Breast epithelium (tissue), 3 donors: ENCODE measurements around the gene PLEKHG7.

Experiments
- CTCF ChIP-seq, 3 donors: fragments of 450-650 bp; IDR thresholded peaks; one replicate each; pipeline ENCODE4 v1.5.1; 2016 to 2017; ENCODE audit warnings: antibody characterized with exemption in 3 of 3, mild to moderate bottlenecking in 3 of 3, moderate library complexity in 3 of 3
- POLR2A ChIP-seq: fragments of 450-650 bp; IDR thresholded peaks from one replicate; pipeline ENCODE4 v1.6.1; 2016; ENCODE audit warnings: antibody characterized with exemption, mild to moderate bottlenecking, moderate library complexity
- POLR2AphosphoS5 ChIP-seq, 3 donors: sonication (generic); formaldehyde crosslinking; IDR thresholded peaks; one replicate each; pipeline ENCODE4 v1.6.1; 2017; ENCODE audit warnings: antibody characterized with exemption in 3 of 3

- TF ChIP-seq POLR2AphosphoS5 (IDR thresholded peaks at IDR 0.05) (no peak), CTCF (IDR thresholded peaks at IDR 0.05) (no peak), POLR2A (no peak)
Measured at GRCh38 chr12:92721656-92722055, 18.9 kb downstream of the PLEKHG7 start.
